ENCODE measurements around the gene RELT.
A peak's percentile ranks its signal among the peaks of the same experiment; 100 is the strongest.
"Not testable (repeated sequence)": the region's sequence is repeated elsewhere in the genome, so short reads cannot be mapped to it uniquely, and the experiment has no call there.

The RELT gene

DNA sequence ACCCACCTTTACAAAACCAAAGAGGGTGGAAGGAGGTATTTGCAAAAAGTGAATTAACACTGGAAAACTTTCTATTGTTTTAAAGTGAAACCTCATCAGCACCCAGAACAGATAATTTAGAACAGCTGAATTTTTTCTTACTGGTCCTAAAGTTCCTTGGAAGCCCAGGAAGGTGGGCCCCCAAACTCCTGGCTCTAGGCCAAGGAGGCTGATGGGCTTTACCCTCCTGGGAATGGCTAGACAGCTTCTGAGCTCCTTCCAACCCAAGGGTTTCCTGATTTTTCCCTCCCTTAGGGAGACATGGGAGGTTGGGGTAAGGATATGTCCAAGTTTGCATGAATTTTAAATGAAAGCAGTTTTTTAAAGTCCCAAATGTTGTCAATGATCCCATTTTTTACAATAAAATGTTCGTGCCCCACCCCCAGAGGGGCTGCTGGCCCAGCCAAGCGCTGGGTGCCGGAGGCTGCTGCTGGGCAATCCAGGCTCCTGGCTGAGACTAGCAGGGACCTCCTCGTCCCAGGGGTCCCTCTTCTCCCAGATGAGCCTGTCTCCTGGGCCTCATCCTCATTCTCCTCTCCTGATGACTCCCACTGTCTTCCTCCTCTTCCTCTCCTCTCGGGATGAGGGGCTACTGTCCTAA lies 28.4 kb downstream of the RELT start:
- peak in 1 of 2 donors; percentile 4 for DNase-seq

DNA sequence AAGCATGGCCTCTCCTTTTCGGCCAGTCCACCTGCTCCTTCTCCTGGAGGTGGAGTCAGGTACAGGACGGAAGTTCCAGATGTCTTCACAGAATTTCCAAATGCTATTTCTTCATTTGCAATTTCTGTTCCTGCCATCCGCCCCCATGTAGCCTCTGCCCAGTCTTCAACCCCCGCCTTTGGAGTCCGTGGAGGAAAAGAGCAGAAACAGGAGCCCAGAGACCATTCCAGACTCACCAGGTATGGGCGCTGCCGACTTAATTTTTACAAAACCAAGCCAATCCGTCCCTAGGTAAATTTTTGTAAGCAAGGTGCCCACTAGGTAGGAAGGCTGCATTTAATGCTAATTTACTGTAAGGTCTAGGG lies 28.9 kb downstream of the RELT start:
- DNase-seq, result no peak

DNA sequence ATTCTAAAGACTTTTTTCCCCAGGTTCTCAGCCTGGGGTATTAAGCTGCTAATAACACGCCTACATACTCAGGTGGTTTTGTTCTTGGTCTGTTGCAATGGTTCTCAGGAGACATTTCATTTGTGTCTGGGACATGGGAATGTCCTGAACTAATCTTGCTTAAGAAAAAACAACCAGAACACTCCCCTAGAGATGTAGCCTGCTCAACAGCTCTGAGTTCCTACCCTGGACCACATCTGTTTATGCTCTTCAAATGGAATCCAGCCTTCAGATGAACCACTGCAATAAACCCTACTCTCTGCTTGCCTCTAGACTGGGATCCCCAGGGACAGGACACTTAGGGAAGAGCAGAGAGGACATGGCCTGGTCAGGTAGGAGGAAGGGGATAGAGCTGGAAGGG lies 29.9 kb downstream of the RELT start:
- DNase-seq, result no peak

DNA sequence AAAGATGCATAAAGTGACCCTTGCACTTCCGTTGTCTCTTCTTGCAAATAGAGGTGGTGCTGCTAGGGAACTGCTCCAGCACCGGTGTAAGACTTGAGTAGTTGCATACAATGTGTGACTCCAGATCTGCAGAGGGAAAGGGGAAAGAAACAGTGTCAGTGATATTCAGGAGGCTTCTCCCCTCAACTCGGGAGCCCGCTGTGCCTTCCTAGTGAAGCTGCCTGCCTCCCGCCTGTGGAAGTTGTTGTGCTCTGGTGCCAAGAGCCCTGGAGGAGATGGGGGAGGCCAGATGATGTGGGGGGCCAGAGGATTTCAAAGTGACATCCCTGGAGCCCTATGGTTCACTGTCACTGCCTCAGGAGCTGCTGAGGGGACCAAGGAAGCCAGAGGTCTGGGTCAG lies 30.4 kb downstream of the RELT start:
- DNase-seq, result no peak

DNA sequence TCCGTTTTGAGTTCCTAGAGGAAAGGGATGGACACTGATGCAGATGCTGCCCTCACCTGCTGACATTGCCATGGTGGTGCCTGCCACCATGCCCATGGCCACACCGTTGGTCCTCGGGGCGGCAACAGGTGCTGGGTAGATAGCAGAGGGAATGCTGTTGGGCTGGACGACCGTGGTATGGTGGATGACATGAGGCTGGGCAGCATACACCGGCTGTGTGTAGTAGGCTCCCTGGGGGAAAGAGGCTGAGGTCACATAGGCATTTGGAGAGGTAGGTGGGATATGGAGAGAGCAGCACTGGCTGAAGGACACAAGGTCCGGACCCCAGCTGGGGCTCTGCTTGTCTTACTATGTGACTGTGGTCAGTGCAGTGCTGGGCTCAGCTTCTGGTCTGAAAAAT lies 33.2 kb downstream of the RELT start:
- no peak for DNase-seq

DNA sequence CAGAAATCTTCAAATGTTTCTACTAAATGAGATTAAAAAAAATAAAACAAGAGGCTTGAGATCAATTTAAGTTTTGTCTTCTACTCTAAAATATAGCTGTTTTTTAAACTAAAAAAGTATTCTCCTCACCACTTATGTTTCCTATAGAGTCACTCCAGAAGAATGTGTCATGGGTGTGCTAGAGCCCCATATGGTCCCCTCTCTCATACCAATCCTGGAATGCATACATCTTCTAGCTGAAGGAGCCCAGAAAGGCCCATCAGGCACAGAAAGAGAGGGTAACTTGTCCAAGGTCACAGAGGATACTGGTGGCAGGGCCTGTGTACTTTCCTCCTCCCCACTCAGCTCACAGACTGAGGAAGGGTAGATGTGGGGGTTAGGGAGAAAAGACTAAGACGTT lies 34.4 kb downstream of the RELT start:
- DNase-seq, result no peak

DNA sequence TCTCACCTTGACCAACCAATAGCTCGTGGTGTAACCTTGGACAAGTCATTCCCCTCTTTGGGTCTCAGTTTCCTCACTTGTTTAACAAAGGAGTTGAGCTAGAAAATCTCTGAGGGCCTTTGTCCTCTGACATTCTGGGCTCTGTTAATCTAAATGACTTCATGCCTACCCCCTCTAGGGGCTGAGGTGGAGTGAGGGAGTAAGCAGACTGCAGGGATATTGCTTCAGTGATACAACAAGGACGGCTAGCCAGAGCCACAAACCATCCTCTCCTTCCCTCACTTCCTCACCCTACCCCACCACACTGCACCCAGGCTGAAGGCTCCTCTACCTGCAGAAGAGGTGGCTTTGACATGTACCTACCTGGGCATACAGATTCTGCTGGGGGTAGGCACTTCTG lies 34.8 kb downstream of the RELT start:
- DNase-seq, result no peak

DNA sequence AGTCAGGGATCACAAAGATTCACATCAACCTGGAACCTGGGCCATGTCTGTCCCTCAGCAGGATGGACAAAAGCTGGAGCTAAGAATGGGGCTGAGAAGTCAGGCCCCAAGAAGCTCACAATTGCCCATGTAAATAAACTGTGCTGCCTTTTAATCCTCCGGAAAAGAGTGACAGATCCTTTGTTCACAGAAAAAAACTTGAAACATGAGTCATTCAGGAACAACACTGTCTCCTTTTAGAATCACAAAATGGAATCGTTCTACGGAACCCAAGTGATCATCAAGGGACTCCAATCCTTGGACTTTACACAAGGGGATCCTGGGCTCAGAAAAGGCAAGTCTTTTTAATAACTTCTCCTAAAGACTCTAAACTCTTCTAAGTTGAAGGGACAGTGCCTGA lies 36.1 kb downstream of the RELT start:
- no peak for DNase-seq

DNA sequence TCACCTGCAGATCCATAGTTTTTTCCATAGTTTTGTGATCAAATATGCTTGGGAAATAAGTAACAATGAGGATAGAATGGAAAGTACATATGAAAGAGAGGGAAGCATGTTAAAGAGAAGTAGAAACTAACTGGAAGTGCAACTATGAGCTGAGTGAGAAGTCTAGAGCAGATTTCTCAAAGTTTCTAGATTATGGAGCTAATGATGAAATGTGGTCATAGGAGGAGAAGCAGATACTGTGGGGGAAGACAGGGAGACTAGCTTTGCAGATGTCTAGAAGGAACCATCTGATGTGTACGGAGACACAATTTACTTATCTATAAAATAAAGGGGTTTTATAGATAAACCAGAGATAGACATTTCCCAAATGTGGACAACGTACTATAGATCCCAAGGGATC lies 37.1 kb downstream of the RELT start:
- no peak for DNase-seq

DNA sequence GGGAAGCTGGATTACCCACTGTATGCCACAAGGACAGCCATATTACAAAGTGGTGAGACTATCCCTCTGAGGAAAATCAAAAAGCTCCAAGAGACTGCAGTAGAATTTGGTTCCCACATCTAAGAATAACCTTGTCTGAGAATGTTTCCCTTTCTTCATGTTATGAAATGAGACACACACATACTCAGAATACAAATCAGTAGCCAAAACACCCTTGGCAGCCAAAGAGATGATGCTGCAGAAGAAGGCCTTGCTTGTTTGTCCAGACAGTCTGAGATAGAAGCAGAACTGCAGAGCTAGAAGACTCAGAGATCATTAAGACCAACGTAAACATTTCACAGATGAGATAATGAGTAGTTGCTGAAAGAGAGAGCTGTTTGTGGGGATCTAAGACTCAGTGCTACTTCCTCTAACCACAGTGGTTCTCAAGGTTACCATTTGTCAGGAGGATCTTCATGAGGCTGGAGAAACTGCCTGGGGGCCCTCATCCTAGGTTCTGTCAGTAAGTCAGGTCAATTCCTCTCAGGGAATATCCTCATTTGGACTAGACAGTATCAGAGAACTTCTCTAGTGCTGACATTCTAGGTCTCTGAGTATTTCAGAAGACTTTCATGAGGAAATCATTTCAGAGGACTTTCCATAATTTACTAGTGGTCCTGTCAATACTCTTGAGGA lies 38.9 kb downstream of the RELT start:
- DNase-seq, result no peak

DNA sequence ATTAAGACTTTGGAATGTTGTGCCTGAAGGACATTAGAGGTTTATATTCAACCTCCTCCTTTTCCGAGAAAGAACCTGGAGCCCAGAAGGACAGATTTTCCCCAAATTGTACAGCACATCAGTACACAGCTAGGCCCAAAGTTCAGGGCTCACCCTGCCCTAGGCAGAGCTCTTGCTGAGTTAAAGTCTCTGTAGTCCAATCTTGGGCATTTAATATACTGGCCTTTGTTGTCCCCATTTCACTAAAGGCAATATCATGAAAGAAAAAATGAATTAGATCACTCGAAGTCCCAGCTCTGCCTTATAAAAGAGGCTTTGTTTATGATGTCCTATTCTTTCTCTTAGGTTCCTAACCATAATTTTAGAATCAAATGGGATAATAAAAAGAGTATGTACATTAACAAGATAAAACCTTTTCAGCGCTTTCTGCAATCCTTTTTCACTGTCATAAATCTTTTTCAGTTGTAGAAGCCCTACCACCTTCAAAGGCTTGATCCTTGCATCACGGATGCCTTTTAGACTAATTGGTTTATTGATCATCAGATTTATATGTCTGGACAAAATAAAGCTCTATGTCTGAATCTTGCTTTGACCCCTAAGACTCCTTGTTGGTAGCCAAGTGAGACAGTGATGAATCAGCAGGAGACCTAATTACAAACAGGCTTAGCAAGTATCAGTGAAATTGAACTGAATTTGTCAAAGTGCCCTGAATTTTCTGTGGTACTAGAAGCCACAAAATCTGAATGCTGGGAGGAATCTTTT lies 39.8 kb downstream of the RELT start:
- no peak for DNase-seq

DNA sequence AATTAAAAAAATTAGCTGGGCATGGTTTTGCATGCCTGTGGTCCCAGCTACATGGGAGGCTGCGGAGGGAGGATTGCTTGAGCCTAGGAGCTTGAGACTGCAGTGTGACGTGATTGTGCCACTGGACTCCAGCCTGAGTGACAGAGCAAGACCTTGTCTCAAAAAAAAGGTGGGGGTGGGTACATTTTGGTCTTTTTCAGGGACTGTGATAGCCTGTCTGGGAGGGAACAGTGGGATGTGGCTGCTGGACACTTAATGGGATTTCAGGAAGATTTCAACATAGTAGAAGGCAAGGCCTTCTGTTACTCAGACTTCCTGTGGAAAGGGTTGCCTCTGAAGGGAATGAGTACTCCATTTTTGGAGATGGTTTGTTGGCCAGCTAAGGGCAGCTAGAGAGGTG lies 40.6 kb downstream of the RELT start:
- no peak for DNase-seq

DNA sequence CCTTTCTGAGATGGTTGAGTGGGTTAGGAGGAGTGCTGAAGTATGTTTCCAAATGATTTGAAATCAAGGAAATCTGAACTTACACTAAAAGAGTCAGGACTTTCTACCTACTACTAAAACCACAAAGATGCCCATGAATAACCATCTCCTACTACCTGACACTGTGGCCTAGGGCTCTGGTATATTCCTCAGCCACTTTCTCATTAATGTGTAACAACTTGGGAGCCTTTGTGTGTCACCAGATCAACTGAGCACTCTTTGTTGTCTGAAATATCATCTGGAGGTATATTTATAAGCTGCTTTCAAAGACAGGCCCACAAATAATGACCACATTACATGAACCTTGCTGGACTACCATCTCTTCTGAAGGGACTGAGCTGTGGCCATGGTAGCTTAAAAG lies 43.9 kb downstream of the RELT start:
- DNase-seq, result no peak

DNA sequence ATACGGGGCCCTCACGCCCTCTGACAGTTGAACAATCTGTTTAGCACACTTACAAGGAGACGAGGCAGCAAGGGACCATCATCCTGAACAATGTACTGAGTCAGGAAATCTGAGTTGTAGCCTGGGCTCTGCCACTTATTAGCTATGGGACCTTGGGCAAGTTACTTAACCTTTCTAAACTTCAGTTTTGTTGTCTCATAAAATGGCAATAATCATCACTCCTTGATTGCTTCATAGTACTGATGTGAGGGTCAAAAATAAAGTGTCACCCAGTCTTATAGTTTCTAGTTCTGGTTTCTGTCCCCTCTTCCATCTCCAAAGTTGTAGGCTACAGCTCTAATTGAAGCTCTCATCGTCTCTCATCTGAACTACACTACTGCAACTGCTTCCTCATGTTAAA lies 46.7 kb downstream of the RELT start:
- no peak for DNase-seq

DNA sequence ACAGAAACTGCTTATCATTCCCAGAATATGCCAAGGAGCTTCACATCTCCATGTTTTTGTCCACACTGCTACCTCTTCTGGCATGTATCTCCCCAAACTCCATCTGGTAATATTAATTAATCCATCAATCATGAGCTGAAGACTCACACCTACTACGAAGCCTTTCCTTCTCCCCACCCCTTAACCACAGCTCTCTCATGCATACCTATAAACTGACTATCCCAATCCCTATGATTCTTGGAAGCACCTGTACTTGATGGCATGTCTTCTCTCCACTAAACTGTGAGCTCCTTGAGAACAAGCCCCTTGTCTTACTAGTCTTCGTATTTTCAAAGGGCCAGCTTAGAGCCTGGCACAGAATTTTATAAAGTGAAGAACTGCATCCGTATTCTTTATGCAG lies 47.3 kb downstream of the RELT start:
- no peak for DNase-seq

DNA sequence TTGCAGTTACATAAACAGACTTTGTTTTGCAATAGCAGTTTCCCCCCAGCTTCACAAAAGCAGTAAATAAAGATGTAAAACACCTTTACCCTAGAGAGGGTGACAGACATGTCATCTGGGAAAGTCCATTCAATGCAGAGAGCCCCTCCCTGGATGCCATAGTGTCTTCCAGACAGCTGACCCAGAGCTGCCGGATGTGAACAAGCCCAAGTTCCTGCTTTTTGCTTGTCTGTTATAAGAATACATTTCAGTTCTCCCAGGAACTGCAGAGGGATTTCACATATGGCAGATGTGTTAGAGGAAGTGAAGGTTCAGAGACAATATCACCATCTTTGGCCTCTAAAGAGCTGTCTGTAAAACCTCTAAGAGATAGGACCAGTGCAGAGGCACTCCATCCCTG lies 48.9 kb downstream of the RELT start:
- DNase-seq, result peak in 1 of 2 donors; percentile 46

DNA sequence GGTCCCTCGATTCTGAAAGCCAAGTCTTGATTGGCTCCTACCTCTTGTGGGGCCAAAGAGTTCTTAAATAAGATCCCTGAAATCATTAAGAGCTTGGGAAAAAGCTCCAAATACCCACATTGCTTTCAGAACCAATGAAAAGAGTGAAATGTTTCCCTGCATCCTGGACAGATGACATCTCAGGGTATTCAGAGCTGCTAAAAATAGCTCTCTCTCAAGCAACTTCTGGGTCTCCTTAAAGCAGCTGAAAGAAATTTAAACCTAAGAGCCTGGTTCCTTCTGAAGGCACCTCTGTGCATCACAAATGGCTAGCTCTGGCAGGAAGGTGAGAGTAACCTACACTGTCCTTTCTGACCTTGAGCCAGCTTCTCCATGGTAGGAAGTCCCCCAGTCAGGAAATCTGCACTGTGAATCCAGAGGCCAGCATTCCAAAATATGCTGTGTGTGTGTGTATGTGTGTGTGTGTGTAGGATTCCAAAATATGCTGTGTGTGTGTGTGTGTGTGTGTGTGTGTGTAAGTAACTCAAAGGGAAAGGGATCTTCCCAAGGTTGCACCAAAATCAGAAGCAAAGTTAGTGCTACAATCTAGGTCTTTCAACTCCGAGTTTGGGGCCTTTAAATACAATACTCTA lies 50.1 kb downstream of the RELT start:
- no peak for DNase-seq

DNA sequence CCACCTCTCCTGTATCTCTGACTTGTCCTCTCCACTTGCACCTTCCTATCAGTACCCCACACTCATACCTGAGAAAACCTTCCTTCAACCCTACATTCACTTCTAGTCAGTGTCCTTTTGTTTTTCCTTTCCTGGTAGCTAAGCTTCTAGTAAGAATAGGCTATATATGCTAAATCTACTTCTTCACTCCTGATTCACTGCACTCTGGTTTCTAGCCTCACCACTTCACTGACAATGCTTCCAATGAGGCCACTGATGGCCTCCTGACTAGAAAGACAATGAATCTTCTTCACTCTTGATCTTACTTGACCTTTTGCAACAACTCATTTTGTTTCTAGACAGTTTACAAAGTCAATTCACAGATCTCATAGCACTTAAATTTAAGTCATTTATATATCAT lies 52.0 kb downstream of the RELT start:
- no peak for DNase-seq

DNA sequence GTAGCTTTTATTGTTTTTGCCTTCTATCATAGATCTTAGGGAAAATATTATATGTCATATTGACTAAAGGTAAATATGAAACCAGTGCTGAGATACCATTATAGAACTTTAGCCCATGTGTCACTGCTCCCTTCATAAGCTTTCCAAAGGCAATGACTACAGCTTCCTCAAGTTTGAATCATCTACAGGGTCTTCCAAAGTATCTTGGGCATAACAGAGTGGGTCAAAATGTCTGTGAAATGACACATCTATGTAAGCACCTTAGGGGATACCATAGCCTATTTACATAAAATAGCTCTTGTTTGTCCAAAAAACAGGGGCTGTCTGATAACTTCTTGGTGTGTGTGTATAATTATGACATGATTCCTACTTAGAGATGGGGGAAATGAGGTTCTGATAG lies 52.5 kb downstream of the RELT start:
- no peak for DNase-seq

DNA sequence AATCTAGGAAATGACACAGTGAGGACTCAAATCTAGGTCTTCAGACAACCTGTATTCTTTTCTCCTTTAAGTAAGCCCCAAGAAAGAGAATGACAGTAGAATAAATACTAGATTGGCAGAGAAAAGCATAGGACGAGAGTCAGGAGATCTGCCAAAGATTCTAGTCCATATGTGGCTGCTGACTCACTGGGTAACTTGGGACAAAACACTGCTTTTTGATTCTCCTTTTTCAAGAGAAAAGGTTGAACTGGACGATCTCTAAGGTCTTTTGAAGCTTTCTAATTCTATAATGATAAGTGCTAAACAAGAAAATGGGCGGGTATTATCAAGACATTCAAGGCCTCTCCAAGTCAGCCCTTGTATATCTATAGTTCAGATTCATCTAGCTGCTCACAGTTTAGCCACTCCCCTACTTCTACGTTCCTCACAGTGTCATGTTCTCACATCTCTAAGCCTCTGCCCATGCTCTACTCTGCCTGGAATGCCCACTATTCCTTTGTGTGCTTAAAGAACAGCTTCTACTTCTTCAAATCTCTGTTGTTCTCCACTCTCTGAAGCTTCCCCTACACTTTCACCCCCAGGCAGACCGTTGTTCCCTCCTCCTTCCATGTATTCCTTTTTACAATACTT lies 53.0 kb downstream of the RELT start:
- no peak for DNase-seq

DNA sequence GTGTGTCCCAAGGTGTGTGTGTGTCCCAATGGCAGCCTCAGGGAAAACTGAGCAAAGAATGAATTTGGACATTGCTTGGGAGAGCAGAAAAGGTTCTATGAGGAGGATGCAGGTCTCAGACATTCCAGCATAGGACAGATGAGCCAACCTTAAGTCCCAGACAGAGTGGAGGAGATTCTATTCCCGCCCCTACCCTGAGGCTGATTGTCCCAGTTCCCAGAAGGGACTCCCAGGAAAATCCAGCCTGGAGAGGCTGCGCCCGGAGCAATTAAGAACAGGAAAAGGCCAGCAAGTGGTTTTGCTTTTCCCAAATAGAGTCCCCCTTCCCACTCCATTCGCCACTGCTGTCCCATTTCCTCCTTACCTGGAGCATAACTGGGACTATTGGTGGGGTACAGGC lies 54.1 kb downstream of the RELT start:
- no peak for DNase-seq

DNA sequence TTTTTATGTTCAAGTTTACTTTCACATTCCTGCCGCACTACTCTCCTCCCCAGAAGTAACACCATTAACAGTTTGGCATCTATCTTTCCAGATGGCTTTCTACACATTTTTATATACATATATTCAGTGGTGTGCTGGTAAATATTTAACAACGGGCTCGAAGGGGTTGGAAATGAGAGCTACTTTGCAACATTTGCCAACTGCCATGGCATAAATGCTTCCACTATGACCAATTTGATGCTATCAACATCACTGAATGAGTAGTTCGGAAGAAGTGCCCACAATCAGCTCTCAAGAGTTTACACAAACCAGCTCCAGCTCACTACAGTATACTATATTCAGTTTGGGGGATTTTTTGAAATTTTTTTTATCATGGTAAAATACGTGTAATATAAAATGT lies 55.2 kb downstream of the RELT start:
- DNase-seq, result no peak

DNA sequence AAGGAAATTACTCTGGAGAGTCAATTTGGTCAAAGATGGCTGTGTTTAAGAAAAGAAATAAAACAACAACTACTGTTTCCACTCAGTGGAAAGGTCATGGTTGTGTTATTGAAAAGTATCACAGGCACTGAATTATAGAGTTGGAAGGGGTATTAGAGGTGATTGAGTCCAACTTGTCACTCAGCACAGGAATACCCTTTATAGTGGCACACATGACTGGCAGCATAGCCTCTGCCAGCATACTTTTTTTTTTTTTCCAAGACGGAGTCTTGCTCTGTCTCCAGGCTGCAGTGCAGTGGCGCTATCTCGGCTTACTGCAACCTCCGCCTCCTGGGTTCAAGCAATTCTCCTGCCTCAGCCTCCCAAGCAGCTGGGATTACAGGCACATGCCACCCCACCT lies 60.7 kb downstream of the RELT start:
- DNase-seq, result not testable (repeated sequence)
